GM21529 (cell line): ENCODE measurements around the gene PLTP.
"Not testable (repeated sequence)": the region's sequence is repeated elsewhere in the genome, so short reads cannot be mapped to it uniquely, and the experiment has no call there.

ENCODE experiments used
- ATAC-seq: cut with Tn5 transposase; IDR thresholded peaks from one replicate; pipeline ENCODE4 v1.9.1; 2021; ENCODE audit not compliant: unreplicated experiment

The PLTP gene

GRCh38 chr20:45901332-45901731, 10.6 kb downstream of the PLTP start:
- not testable (repeated sequence) for ATAC-seq

DNA sequence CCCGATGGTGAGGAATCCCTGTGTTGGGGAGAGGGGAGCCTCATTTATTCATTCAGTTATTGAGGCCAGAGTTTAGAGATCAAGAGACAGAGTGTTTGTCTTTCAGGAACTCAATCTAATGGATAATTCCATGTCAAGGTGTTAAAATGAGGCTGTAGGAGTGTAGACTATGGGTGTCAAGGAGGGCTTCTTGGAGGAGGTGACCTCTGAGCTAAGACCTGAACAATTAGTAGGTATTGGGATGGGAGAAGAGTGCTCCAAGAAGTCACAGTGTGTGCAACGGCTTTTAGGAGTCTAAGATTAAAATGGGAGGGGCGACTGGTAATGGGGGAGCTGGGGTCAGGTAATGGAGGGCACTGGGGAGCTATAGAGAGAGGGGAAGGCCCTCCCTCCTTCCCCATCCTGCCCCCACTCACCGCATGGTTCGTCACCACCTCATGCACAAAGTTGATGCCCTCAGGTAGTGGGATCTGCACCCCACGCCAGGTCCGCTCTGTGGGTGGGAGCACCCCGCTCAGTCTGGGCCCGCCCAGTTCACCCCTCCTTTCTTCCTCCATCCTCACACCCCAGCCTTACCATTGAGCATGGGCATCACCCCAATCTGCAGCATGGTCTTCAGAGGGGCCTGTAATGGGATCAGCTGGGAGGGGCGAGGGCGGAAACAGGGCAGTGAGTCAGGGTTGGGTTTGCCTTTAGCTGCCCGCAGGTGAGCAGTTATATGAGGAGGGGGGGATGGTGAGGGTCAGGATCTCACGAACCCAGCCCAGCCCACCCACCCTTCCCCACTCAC, 12.7 kb downstream of the PLTP start:
- ATAC-seq: no peak

GRCh38 chr20:45898285-45898684, 13.7 kb downstream of the PLTP start:
- ATAC-seq: no peak

GRCh38 chr20:45897692-45898091, 14.3 kb downstream of the PLTP start:
- ATAC-seq: no peak

GRCh38 chr20:45897289-45897688, 14.7 kb downstream of the PLTP start:
- no peak for ATAC-seq

GRCh38 chr20:45896641-45897161, 15.3 kb downstream of the PLTP start:
- no peak for ATAC-seq

- ATAC-seq: no peak
These were observed 17.2 kb downstream of the PLTP start for GRCh38 chr20:45894797-45895196.

DNA sequence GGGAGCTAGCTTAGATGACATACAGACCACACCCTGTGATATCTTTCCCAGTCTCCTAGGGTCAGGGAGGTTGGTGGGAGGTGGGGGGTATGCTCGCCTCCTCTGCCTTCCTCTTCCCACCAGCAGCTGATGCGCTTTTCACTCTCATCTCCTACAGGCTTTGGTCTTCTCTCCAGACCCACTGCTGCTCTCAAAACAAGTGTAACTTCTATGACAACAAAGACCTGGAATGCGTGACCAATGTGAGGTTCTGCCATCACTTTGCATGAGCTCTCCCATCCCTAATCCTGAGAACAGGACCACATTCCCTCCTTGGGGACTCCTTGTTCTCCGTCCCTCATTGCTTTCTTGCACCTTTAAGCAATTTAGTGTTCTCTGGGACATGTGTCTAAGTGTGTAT, 18.1 kb downstream of the PLTP start:
- no peak for ATAC-seq

GRCh38 chr20:45892828-45893500, 19.0 kb downstream of the PLTP start:
- ATAC-seq: no peak

DNA sequence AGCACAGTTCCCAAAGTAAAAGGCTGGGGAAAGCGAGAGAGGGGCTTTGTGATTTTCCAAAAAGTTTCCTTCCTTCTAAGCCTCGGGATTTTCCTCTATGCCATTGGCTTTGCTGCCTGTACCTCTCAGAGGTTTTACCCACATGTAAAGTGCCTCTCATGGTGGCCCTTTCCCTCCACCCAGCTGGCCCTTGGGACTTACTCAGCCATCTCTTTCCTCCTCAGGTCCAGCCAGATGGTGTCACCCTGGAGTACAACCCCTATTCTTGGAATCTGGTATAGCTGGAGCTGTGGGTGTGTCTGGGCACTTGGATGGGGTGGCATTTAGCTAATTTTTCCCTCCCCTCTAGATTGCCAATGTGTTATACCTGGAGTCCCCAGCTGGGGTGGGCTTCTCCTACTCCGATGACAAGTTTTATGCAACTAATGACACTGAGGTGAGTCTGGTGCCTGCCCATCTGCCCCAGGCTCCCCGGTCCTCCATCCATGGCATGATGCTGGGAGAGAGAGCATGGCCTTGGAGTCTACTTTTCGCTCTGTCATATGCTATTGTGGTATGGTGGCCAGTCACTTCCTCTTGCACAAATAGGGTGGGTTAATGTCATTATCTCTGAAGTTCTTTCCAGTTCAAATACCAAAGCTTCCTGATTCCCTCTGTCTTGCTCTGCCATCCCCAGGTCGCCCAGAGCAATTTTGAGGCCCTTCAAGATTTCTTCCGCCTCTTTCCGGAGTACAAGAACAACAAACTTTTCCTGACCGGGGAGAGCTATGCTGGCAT, 19.7 kb downstream of the PLTP start:
- ATAC-seq: no peak

DNA sequence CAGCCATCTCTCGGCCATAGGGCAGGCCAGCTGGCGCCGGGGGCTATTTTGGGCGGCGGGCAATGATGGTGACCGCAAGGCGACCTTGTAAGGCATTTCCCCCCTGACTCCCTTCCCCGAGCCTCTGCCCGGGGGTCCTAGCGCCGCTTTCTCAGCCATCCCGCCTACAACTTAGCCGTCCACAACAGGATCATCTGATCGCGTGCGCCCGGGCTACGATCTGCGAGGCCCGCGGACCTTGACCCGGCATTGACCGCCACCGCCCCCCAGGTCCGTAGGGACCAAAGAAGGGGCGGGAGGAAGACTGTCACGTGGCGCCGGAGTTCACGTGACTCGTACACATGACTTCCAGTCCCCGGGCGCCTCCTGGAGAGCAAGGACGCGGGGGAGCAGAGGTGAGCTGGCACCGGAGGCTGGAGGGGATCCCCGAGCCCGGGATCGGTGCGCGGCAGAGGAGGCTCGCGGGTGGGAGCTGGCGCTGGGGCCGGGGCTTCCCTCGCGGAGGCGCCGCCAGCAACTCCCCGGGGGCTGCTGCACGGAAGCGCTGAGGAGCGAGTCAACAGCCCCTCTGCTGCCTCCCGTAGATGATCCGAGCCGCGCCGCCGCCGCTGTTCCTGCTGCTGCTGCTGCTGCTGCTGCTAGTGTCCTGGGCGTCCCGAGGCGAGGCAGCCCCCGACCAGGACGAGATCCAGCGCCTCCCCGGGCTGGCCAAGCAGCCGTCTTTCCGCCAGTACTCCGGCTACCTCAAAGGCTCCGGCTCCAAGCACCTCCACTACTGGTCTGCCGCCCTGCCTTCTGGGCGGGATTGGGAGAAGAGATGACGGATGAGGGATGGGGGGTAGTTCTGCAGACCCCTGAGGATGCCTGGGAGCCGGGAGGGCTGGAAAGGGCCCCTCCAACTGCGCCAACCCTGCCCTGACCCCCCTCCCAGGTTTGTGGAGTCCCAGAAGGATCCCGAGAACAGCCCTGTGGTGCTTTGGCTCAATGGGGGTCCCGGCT, 20.7 kb downstream of the PLTP start, which contains the start of the genes CTSA and NEURL2:
Gene CTSA (plus strand): TSS at position 351 of the 999 bp plus-strand sequence. CDS start 234 bp downstream, at position 585.
Gene NEURL2 (minus strand): TSS at position 224 of the 999 bp plus-strand sequence. CDS start 217 bp downstream, at position 7.
- ATAC-seq: peak; percentile 80

GRCh38 chr20:45890077-45890984, 21.6 kb downstream of the PLTP start:
- peak; percentile 29 for ATAC-seq

GRCh38 chr20:45888681-45889080, 23.3 kb downstream of the PLTP start:
- no peak for ATAC-seq

- no peak for ATAC-seq
These were observed 24.6 kb downstream of the PLTP start, which contains the start of gene SPATA25 for GRCh38 chr20:45887346-45887715. Gene SPATA25, minus strand, starts transcription at chr20:45887622. Its CDS starts 32 bp downstream, at chr20:45887590.

DNA sequence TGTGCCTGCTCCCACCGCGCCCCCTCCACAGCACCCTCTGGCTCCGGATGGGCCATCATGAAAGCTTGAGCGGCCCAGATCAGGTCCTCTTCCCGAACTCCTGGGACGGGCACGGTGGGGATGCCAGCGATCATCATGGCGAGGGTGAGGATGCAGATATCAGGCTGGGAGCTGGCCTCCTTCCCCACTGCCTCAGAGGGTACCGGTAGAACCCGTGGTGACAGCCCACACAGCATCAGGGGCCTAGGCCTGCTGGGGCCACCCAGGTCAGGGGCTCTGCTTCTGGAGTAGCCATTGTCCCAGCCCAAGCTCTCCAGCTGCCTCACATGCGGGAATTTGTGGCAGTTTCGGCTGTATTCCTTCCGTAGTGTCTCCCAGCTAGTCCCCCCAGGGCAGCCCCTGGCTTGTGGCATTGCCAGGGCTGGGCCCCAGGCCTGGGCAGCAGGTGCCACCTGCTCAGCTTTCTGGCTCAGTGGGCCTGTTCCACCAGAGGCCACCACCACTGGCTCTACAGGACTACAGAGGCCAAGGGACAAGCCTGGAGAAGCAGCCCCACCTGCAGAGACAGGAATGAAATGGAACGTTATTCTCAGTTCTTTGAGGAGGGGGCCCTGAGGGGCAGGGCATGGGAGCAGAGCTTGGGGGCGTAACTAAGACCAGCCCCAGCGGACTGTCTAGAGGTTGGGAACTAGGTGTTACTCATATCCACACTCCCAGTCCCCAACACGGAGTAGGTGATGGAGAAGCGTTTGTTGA, 25.2 kb downstream of the PLTP start:
- no peak for ATAC-seq

- ATAC-seq: no peak
These were observed 28.9 kb downstream of the PLTP start for GRCh38 chr20:45883100-45883469.

DNA sequence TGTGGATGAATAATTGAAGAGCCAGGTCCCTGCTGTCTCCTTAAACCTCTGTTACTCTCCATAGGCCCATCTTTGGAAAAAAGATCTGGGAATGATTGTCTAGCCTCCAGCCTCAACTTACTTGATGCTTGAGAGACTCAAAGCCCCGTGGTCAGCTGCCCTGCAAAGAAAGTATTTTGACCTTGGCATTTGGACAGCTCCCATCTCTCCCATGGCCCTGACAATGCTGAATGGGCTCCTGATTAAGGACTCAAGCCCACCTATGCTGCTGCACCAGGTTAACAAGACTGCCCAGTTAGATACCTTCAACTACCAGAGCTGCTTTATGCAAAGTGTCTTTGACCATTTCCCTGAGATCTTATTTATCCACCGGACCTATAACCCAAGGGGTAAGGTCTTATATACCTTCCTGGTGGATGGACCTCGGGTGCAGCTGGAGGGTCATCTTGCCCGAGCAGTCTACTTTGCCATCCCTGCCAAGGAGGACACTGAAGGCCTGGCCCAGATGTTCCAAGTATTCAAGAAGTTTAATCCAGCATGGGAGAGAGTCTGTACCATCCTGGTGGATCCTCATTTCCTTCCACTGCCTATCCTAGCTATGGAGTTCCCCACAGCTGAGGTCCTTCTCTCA, 29.4 kb downstream of the PLTP start:
- no peak for ATAC-seq
